Bronchial epithelial cell (primary cell): ENCODE results near the gene AFAP1L1. TPM values are rescaled to one million over a fixed set of nuclear protein-coding genes. Genes with fewer than 3 reads are reported as not detected.

Source experiments
- total RNA-seq: library from RNA; depleted of rRNA; stranded (reverse); fragments of >200 nt; gene quantifications from 2 replicates; pipeline ENCODE4 v1.2.1, GENCODE V29; 2014

Gene AFAP1L1
- total RNA-seq, 1 donor from 2014 or later: 17.4 TPM

Other genes starting within 250 kb of the AFAP1L1 start
- gene SH3TC2, start 208.8 kb upstream of the AFAP1L1 start, total RNA-seq: 4.0 and 4.7 TPM in 2 replicates
- gene ABLIM3, start 130.4 kb upstream of the AFAP1L1 start, total RNA-seq: 3.7 and 7.2 TPM in 2 replicates
- gene GRPEL2, start 73.6 kb downstream of the AFAP1L1 start, total RNA-seq: 35.2 and 43.7 TPM in 2 replicates
- gene PCYOX1L, start 86.2 kb downstream of the AFAP1L1 start, total RNA-seq: 4.2 and 8.4 TPM in 2 replicates
- gene IL17B, start 107.4 kb downstream of the AFAP1L1 start, total RNA-seq: not detected in 2 replicates